Nephron (organoid): ENCODE data around the gene ADK.
A peak's percentile ranks its signal among the peaks of the same experiment; 100 is the strongest.

Experiments used
- H3K27ac Mint-ChIP-seq, 3 experiments: 2 replicates each; pipeline ENCODE4 v1.8.0; 2020; ENCODE audit warnings: mixed read lengths in 3 of 3, mild to moderate bottlenecking in 2 of 3, moderate library complexity in 1 of 3
- H3K27me3 Mint-ChIP-seq: 2 replicates; pipeline ENCODE4 v1.8.0; 2021; ENCODE audit warnings: low read depth, mild to moderate bottlenecking, moderate library complexity, mixed read lengths
- H3K36me3 Mint-ChIP-seq: 2 replicates; pipeline ENCODE4 v1.8.0; 2020; ENCODE audit warnings: low read depth, mixed read lengths
- H3K4me1 Mint-ChIP-seq: 2 replicates; pipeline ENCODE4 v1.8.0; 2020; ENCODE audit warnings: mixed read lengths
- H3K4me3 Mint-ChIP-seq, 3 experiments: 2 replicates each; pipeline ENCODE4 v1.8.0; 2020; ENCODE audit warnings: mild to moderate bottlenecking in 3 of 3, mixed read lengths in 3 of 3, moderate library complexity in 2 of 3
- H3K9me3 Mint-ChIP-seq: 2 replicates; pipeline ENCODE4 v1.8.0; 2020; ENCODE audit warnings: mixed read lengths
- CTCF ChIP-seq, 3 experiments: fragments of 200-600 bp; sonication (generic); IDR thresholded peaks; one replicate each; pipeline ENCODE4 v1.5.0; 2021; ENCODE audit warnings: antibody characterized with exemption in 3 of 3; ENCODE audit not compliant: unreplicated experiment in 3 of 3

Gene ADK

GRCh38 chr10:74662635-74663034 lies 511.6 kb downstream of the ADK start:
- TF ChIP-seq CTCF (IDR thresholded peaks at IDR 0.05; ENCODE audit: unreplicated experiment in 3 of 3): no peak
- Mint-ChIP-seq H3K4me3 (no peak overlapping the region), H3K9me3 (no peaks in the 10 kb centered on the region), H3K4me1 (no peaks in the 10 kb centered on the region), H3K27me3 (no peaks in the 10 kb centered on the region), H3K27ac (no peak overlapping the region), H3K36me3 (no peaks in the 10 kb centered on the region)

- no peak for TF ChIP-seq CTCF (IDR thresholded peaks at IDR 0.05; ENCODE audit: unreplicated experiment in 3 of 3)
- Mint-ChIP-seq H3K36me3 (peaks cover 5% of the 10 kb centered on the region), H3K27me3 (no peaks in the 10 kb centered on the region), H3K27ac (peak overlapping the region in 2 of 3 experiments; percentile 37 to 51), H3K9me3 (no peaks in the 10 kb centered on the region), H3K4me3 (no peak overlapping the region), H3K4me1 (peaks cover 5% of the 10 kb centered on the region)
These were observed 518.2 kb downstream of the ADK start for GRCh38 chr10:74669210-74669609.

GRCh38 chr10:74671716-74672115 lies 520.7 kb downstream of the ADK start:
- H3K4me3 Mint-ChIP-seq: no peak overlapping the region
- H3K27ac Mint-ChIP-seq: no peak overlapping the region
- H3K4me1 Mint-ChIP-seq: peaks cover 5% of the 10 kb centered on the region
- H3K9me3 Mint-ChIP-seq: no peaks in the 10 kb centered on the region
- H3K27me3 Mint-ChIP-seq: no peaks in the 10 kb centered on the region
- H3K36me3 Mint-ChIP-seq: peaks cover 5% of the 10 kb centered on the region
- no peak for TF ChIP-seq CTCF (IDR thresholded peaks at IDR 0.05; ENCODE audit: unreplicated experiment in 3 of 3)

GRCh38 chr10:74672430-74673165 lies 521.6 kb downstream of the ADK start:
- TF ChIP-seq CTCF (IDR thresholded peaks at IDR 0.05; ENCODE audit: unreplicated experiment in 3 of 3): no peak
- no peaks in the 10 kb centered on the region for H3K27me3 Mint-ChIP-seq
- H3K4me3 Mint-ChIP-seq: no peak overlapping the region
- H3K9me3 Mint-ChIP-seq: no peaks in the 10 kb centered on the region
- H3K27ac Mint-ChIP-seq: no peak overlapping the region
- peaks cover 5% of the 10 kb centered on the region for H3K4me1 Mint-ChIP-seq
- H3K36me3 Mint-ChIP-seq: peaks cover 5% of the 10 kb centered on the region

- Mint-ChIP-seq H3K27me3 (no peaks in the 10 kb centered on the region), H3K36me3 (peaks cover 5% of the 10 kb centered on the region), H3K4me3 (no peak overlapping the region), H3K9me3 (no peaks in the 10 kb centered on the region), H3K4me1 (peaks cover 5% of the 10 kb centered on the region), H3K27ac (no peak overlapping the region)
- no peak for TF ChIP-seq CTCF (IDR thresholded peaks at IDR 0.05; ENCODE audit: unreplicated experiment in 3 of 3)
These were observed 523.9 kb downstream of the ADK start for GRCh38 chr10:74674927-74675326.

GRCh38 chr10:74675484-74675883 lies 524.5 kb downstream of the ADK start:
- Mint-ChIP-seq H3K4me1 (peaks cover 5% of the 10 kb centered on the region), H3K27me3 (no peaks in the 10 kb centered on the region), H3K36me3 (peaks cover 5% of the 10 kb centered on the region), H3K27ac (no peak overlapping the region), H3K4me3 (no peak overlapping the region), H3K9me3 (no peaks in the 10 kb centered on the region)
- no peak for TF ChIP-seq CTCF (IDR thresholded peaks at IDR 0.05; ENCODE audit: unreplicated experiment in 3 of 3)
